HEK293 (cell line): Measurements from ENCODE around the gene PTCSC3.

Experiments
- CTCF ChIA-PET: fragments of 350-600 bp; formaldehyde crosslinking; extraction: SDS; loops from one replicate; lab custom pipeline; 2021; ENCODE audit warnings: antibody characterized with exemption; lab: Yijun Ruan, JAX
- POLR2A ChIA-PET: fragments of 300-600 bp; formaldehyde crosslinking; extraction: SDS; loops from one replicate; lab custom pipeline; 2020; ENCODE audit warnings: antibody characterized with exemption, inconsistent platforms; lab: Yijun Ruan, JAX
- H3K27ac ChIP-seq: fragments of 200-500 bp; sonication (Bioruptor generic); 2 replicates; pipeline ENCODE4 v1.5.1; 2014; ENCODE audit warnings: low read depth, low read length, control low read depth, inconsistent platforms; ENCODE audit errors: extremely low read depth
- H3K36me3 ChIP-seq, 2 experiments: fragments of 200-500 bp in 1 of 2; sonication (Bioruptor generic) in 1 of 2; 1 replicate in 1 of 2; 2 replicates in 1 of 2; pipeline ENCODE4 v1.5.1; 2014 to 2017; ENCODE audit warnings: inconsistent platforms in 2 of 2, low read length in 2 of 2; ENCODE audit not compliant: control insufficient read depth in 2 of 2, insufficient read depth in 1 of 2
- H3K4me1 ChIP-seq: fragments of 200-500 bp; sonication (Bioruptor generic); 2 replicates; pipeline ENCODE4 v1.5.1; 2014; ENCODE audit warnings: mild to moderate bottlenecking, low read length, inconsistent platforms; ENCODE audit not compliant: control insufficient read depth, insufficient read depth
- H3K4me3 ChIP-seq: 2 replicates; pipeline ENCODE4 v1.5.1; 2011; ENCODE audit warnings: low read depth, mild to moderate bottlenecking, control low read depth, low read length, moderate library complexity
- H3K9me3 ChIP-seq: fragments of 200-500 bp; sonication (Bioruptor generic); 2 replicates; pipeline ENCODE4 v1.5.1; 2014; ENCODE audit warnings: low read depth, low read length, inconsistent platforms; ENCODE audit not compliant: control insufficient read depth, insufficient read depth
- BCL11B ChIP-seq: fragments of 450-650 bp; formaldehyde crosslinking; IDR thresholded peaks from 2 replicates; pipeline ENCODE4 v1.5.1; 2016; ENCODE audit warnings: low read depth, missing biosample characterization, missing genetic modification characterization
- HOXC10 ChIP-seq: sonication (generic); formaldehyde crosslinking; IDR thresholded peaks from 2 replicates; pipeline ENCODE4 v1.8.1; 2023; ENCODE audit warnings: mild to moderate bottlenecking, missing genetic modification reagents
- PRDM1 ChIP-seq: fragments of 450-650 bp; formaldehyde crosslinking; IDR thresholded peaks from 2 replicates; pipeline ENCODE4; 2016; ENCODE audit warnings: missing biosample characterization, missing genetic modification characterization
- PRDM4 ChIP-seq: fragments of 450-650 bp; formaldehyde crosslinking; IDR thresholded peaks from 2 replicates; pipeline ENCODE4 v1.5.1; 2017; ENCODE audit warnings: missing biosample characterization, missing genetic modification characterization
- SETDB1 ChIP-seq: IDR thresholded peaks from one replicate; pipeline ENCODE4 v1.6.1; 2017; ENCODE audit warnings: mild to moderate bottlenecking, low read length, moderate library complexity, mixed read lengths; ENCODE audit not compliant: insufficient read length
- ZBTB20 ChIP-seq: fragments of 450-650 bp; formaldehyde crosslinking; IDR thresholded peaks from 2 replicates; pipeline ENCODE4 v1.5.1; 2016; ENCODE audit warnings: missing biosample characterization, missing genetic modification characterization
- ZNF133 ChIP-seq: fragments of 450-650 bp; formaldehyde crosslinking; IDR thresholded peaks from 2 replicates; pipeline ENCODE4 v1.5.1; 2016; ENCODE audit warnings: missing biosample characterization, missing genetic modification characterization
- ZNF174 ChIP-seq: fragments of 450-650 bp; formaldehyde crosslinking; IDR thresholded peaks from 2 replicates; pipeline ENCODE4 v1.5.0; 2017; ENCODE audit warnings: missing biosample characterization, mild to moderate bottlenecking, missing genetic modification characterization
- ZNF19 ChIP-seq: fragments of 450-650 bp; formaldehyde crosslinking; IDR thresholded peaks from 2 replicates; pipeline ENCODE4; 2016; ENCODE audit warnings: missing biosample characterization, missing genetic modification characterization, low read depth
- ZNF266 ChIP-seq: fragments of 450-650 bp; formaldehyde crosslinking; IDR thresholded peaks from 2 replicates; pipeline ENCODE4 v1.5.1; 2016; ENCODE audit warnings: missing biosample characterization, missing genetic modification characterization, low read depth
- ZNF280C ChIP-seq: fragments of 450-650 bp; formaldehyde crosslinking; IDR thresholded peaks from 2 replicates; pipeline ENCODE4 v1.5.1; 2016; ENCODE audit warnings: missing biosample characterization, missing genetic modification characterization
- ZNF354C ChIP-seq: fragments of 450-650 bp; formaldehyde crosslinking; IDR thresholded peaks from 2 replicates; pipeline ENCODE4 v1.5.1; 2016; ENCODE audit warnings: missing biosample characterization, missing genetic modification characterization, low read depth, borderline replicate concordance
- ZNF362 ChIP-seq: fragments of 450-650 bp; formaldehyde crosslinking; IDR thresholded peaks from 2 replicates; pipeline ENCODE4 v1.5.1; 2016; ENCODE audit warnings: missing biosample characterization, missing genetic modification characterization
- ZNF391 ChIP-seq: fragments of 450-650 bp; formaldehyde crosslinking; IDR thresholded peaks from 2 replicates; pipeline ENCODE4 v1.5.1; 2016; ENCODE audit warnings: low read depth, missing biosample characterization, missing genetic modification characterization, borderline replicate concordance
- ZNF48 ChIP-seq: fragments of 450-650 bp; formaldehyde crosslinking; IDR thresholded peaks from 2 replicates; pipeline ENCODE4 v1.5.1; 2016; ENCODE audit warnings: missing biosample characterization, missing genetic modification characterization
- ZNF623 ChIP-seq: fragments of 450-650 bp; formaldehyde crosslinking; IDR thresholded peaks from 2 replicates; pipeline ENCODE4 v1.5.1; 2016; ENCODE audit warnings: missing biosample characterization, missing genetic modification characterization
- ZNF629 ChIP-seq: fragments of 450-650 bp; formaldehyde crosslinking; IDR thresholded peaks from 2 replicates; pipeline ENCODE4 v1.5.1; 2017; ENCODE audit warnings: missing biosample characterization, missing genetic modification characterization
- ZNF645 ChIP-seq: fragments of 450-650 bp; formaldehyde crosslinking; IDR thresholded peaks from 2 replicates; pipeline ENCODE4; 2016; ENCODE audit warnings: missing biosample characterization, missing genetic modification characterization
- ZNF654 ChIP-seq: fragments of 450-650 bp; formaldehyde crosslinking; IDR thresholded peaks from 2 replicates; pipeline ENCODE4 v1.5.1; 2016; ENCODE audit warnings: low read depth, missing biosample characterization, missing genetic modification characterization
- ZNF658 ChIP-seq: fragments of 450-650 bp; formaldehyde crosslinking; IDR thresholded peaks from 2 replicates; pipeline ENCODE4; 2016; ENCODE audit warnings: missing biosample characterization, missing genetic modification characterization
- ZNF677 ChIP-seq: fragments of 450-650 bp; IDR thresholded peaks from 2 replicates; pipeline ENCODE4 v1.5.0; 2018; ENCODE audit warnings: missing biosample characterization, mild to moderate bottlenecking, missing genetic modification characterization, moderate library complexity
- ZNF768 ChIP-seq: fragments of 450-650 bp; formaldehyde crosslinking; IDR thresholded peaks from 2 replicates; pipeline ENCODE4 v1.5.1; 2018; ENCODE audit warnings: missing biosample characterization, mild to moderate bottlenecking, missing genetic modification characterization
- TF ChIP-seq, protein P1 (sequence below): fragments of 450-650 bp; formaldehyde crosslinking; IDR thresholded peaks from 2 replicates; pipeline ENCODE4 v1.5.1; 2016; ENCODE audit warnings: missing biosample characterization, missing genetic modification characterization
- TF ChIP-seq, protein P2 (sequence below): fragments of 450-650 bp; formaldehyde crosslinking; IDR thresholded peaks from 2 replicates; pipeline ENCODE4 v1.5.1; 2016; ENCODE audit warnings: missing biosample characterization, missing genetic modification characterization

PTCSC3 gene

GRCh38 chr14:36151335-36151734, 25.2 kb downstream of the PTCSC3 start:
- CTCF ChIA-PET, result no interaction called here
- TF ChIP-seq ZNF266 (tag by site-specific recombination) (no peak), ZNF391 (tag by site-specific recombination) (no peak), HOXC10 (CRISPR knock-in tag) (no peak), ZNF133 (tag by site-specific recombination) (peak; percentile 89), ZNF174 (tag by site-specific recombination) (no peak), ZNF48 (tag by site-specific recombination) (no peak), ZNF362 (no peak), ZNF677 (no peak), SETDB1 (peak; percentile 53)
- TF ChIP-seq, protein P1, sequence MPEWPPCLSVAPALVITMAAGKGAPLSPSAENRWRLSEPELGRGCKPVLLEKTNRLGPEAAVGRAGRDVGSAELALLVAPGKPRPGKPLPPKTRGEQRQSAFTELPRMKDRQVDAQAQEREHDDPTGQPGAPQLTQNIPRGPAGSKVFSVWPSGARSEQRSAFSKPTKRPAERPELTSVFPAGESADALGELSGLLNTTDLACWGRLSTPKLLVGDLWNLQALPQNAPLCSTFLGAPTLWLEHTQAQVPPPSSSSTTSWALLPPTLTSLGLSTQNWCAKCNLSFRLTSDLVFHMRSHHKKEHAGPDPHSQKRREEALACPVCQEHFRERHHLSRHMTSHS (tag by site-specific recombination), result no peak

DNA sequence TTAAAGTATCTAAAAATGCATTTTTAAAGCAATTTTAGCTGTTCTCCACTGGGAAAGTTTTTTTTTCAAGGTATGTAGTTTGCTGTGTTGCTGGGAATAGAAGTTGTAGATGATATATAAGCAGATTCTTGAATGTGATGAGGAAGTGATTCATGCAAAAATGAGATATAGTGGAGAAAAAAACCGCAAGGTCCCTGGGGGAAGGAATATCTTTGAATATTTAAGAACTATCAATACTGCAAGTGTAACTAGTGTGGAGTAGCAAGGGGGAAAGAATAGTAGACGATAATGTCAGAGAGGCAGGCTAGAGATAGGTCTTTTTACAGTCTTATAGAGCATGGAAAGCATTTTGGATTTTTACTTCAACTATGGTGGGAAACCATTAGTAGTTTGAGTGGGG, 42.5 kb downstream of the PTCSC3 start:
- CTCF ChIA-PET, result no interaction called here
- POLR2A ChIA-PET, result no interaction called here
- no peaks in the 10 kb centered on the region for H3K9me3 ChIP-seq
- 0 out of 2 replicates have a peak, but pooled peaks cover 2% of the 10 kb centered on the region for H3K4me1 ChIP-seq
- no peak overlapping the region for H3K27ac ChIP-seq
- TF ChIP-seq ZNF280C (tag by site-specific recombination) (no peak), PRDM4 (no peak), ZNF354C (tag by site-specific recombination) (no peak), ZNF19 (no peak), ZNF768 (no peak), ZNF645 (tag by site-specific recombination) (no peak), ZNF654 (no peak), ZNF362 (no peak), ZBTB20 (tag by site-specific recombination) (no peak), ZNF629 (tag by site-specific recombination) (no peak), PRDM1 (tag by site-specific recombination) (no peak), ZNF658 (tag by site-specific recombination) (no peak), BCL11B (no peak), ZNF623 (tag by site-specific recombination) (no peak)
- TF ChIP-seq, protein P2, sequence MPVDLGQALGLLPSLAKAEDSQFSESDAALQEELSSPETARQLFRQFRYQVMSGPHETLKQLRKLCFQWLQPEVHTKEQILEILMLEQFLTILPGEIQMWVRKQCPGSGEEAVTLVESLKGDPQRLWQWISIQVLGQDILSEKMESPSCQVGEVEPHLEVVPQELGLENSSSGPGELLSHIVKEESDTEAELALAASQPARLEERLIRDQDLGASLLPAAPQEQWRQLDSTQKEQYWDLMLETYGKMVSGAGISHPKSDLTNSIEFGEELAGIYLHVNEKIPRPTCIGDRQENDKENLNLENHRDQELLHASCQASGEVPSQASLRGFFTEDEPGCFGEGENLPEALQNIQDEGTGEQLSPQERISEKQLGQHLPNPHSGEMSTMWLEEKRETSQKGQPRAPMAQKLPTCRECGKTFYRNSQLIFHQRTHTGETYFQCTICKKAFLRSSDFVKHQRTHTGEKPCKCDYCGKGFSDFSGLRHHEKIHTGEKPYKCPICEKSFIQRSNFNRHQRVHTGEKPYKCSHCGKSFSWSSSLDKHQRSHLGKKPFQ (tag by site-specific recombination), result no peak
- H3K4me3 ChIP-seq, result no peak overlapping the region
- no peaks in the 10 kb centered on the region for H3K36me3 ChIP-seq

More at GRCh38 chr14:36151335-36151734, 25.2 kb downstream of the PTCSC3 start:
- H3K36me3 ChIP-seq, result no peaks in the 10 kb centered on the region
- no peaks in the 10 kb centered on the region for H3K4me1 ChIP-seq
- POLR2A ChIA-PET, result no interaction called here
- H3K9me3 ChIP-seq, result peaks cover 3% of the 10 kb centered on the region; the same call in 1 of the 2 replicates
- H3K27ac ChIP-seq, result no peak overlapping the region
- H3K4me3 ChIP-seq, result no peak overlapping the region
